NCI-H2081 treated with DMSO at 0.1 percent for 48 hours (cell line): ENCODE results near the gene CHST14.

Source experiments
- DNase-seq: peaks from one replicate; lab custom pipeline; 2025; lab: John Stamatoyannopoulos, UW

The CHST14 gene

GRCh38 chr15:40463279-40463678 lies 7.5 kb upstream of the CHST14 start:
- no peak for DNase-seq

- DNase-seq, result no peak
Observed at GRCh38 chr15:40463886-40464545, 6.8 kb upstream of the CHST14 start.

- DNase-seq, result no peak
Observed at GRCh38 chr15:40464595-40465185, 6.1 kb upstream of the CHST14 start.

GRCh38 chr15:40465939-40466338 lies 4.8 kb upstream of the CHST14 start:
- DNase-seq, result no peak

DNA sequence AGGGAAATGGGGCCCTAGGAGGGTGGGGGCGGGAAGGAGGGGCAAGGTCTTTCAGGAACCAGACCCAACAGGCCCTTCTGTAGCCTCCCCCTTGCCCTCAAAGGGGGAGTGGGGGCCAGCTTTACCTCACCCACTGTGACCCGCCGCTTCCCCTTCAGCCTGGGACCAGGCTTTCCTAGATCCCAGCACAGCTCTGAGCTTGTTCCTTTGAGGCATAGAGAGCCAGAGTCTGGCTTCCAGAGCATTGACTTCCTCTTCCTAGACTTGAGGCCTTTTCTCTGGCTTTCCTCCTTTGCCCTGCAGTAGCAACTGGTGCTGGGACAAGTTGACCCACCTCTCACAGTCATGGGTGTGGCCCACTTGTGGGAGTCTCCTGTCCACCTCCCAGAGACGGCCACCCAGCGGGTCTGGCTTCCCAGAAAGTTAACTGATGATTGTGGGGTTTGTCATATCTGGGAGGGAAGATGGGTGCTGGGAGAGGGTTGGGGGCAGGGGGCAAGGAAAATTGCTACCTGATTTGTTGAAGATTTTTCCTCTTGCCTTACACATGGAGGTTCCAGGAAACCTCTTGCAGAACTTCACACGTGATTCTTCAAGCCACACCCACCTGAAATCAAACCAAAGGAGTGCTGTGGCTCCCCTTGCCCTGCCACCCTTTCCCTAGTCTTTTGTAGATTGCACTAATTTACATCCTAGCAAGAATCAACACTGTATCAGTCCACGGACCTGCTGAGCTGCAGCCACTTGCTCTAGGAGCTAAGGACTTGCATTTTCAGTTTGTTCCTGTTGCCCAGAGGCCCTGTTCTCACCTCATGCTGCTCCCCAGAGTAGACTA lies 4.1 kb upstream of the CHST14 start:
- no peak for DNase-seq

DNA sequence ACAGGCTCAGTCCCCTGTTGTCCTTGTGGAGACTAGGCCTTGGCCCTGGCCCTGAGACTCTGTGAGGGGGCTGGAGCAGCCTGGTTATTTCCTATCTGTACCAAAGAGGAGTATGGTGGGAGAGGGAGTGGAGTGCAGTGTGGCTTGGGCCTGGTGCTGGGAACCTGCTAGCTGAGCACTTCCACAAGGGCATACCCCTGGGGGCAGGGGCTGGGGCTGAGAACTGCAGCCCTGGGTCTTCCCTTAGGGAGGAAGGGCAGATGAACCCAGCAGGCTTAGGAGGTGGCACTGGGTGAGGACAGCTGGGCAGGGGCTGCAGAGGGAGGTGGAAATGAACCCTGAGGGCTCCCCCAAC lies 3.5 kb upstream of the CHST14 start:
- no peak for DNase-seq

GRCh38 chr15:40468898-40469331 lies 1.9 kb upstream of the CHST14 start:
- no peak for DNase-seq

DNA sequence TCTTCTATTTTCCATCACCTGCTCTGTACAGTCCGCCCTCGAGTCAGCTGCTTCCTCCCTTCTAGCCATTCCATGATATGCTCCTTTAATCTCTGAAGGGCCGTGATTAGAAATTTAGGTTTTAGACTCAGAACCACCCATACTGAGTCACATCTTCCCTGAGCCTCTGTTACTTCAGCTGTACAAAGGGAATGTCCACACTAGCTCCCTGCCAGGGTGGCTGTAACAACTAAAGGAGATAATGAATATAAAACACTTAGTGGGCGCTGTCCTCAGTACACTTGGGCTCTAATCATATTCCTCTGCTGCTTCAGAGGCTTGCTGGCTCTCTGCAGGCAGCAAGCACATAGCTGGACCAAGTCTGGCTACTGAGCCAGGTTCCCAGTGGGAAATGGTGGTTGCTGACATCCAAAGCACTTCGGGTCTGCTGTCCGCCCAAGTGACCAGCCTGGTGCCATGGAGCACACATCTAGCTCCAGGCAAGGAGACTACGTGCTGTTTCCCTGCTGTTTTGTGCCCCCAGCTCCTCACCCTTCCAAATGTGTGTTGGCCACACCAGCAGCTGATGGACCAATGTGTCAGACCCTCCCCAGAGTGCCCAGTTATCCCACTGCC lies 901 bp upstream of the CHST14 start:
- DNase-seq, result no peak

DNA sequence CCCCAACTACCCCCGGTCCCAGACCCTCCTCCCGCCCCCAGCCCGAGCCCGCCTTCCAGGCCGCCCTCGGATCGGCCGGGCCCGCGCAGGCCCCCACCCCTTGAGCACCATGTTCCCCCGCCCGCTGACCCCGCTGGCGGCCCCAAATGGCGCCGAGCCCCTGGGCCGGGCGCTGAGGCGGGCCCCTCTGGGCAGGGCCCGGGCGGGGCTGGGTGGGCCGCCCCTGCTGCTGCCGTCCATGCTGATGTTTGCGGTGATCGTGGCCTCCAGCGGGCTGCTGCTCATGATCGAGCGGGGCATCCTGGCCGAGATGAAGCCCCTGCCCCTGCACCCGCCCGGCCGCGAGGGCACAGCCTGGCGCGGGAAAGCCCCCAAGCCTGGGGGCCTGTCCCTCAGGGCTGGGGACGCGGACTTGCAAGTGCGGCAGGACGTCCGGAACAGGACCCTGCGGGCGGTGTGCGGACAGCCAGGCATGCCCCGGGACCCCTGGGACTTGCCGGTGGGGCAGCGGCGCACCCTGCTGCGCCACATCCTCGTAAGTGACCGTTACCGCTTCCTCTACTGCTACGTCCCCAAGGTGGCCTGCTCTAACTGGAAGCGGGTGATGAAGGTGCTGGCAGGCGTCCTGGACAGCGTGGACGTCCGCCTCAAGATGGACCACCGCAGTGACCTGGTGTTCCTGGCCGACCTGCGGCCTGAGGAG lies 472 bp downstream of the CHST14 start:
- no peak for DNase-seq

DNA sequence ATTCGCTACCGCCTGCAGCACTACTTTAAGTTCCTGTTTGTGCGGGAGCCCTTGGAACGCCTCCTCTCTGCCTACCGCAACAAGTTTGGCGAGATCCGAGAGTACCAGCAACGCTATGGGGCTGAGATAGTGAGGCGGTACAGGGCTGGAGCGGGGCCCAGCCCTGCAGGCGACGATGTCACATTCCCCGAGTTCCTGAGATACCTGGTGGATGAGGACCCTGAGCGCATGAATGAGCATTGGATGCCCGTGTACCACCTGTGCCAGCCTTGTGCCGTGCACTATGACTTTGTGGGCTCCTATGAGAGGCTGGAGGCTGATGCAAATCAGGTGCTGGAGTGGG lies 995 bp downstream of the CHST14 start:
- no peak for DNase-seq

DNA sequence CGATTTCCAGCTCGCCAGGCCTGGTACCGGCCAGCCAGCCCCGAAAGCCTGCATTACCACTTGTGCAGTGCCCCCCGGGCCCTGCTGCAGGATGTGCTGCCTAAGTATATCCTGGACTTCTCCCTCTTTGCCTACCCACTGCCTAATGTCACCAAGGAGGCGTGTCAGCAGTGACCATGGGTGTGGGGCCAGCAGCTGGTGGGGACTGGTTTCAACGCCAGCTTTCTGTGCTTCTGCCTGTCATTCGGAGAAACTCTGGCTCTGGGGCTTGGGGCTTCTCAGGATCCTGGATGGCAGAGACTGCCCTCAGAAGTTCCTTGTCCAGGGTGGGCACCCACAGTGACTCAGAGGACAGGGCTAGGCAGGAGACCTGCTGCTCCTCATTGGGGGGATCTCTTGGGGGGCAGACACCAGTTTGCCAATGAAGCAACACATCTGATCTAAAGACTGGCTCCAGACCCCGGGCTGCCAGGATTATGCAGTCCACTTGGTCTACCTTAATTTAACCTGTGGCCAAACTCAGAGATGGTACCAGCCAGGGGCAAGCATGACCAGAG lies 1.5 kb downstream of the CHST14 start:
- no peak for DNase-seq

DNA sequence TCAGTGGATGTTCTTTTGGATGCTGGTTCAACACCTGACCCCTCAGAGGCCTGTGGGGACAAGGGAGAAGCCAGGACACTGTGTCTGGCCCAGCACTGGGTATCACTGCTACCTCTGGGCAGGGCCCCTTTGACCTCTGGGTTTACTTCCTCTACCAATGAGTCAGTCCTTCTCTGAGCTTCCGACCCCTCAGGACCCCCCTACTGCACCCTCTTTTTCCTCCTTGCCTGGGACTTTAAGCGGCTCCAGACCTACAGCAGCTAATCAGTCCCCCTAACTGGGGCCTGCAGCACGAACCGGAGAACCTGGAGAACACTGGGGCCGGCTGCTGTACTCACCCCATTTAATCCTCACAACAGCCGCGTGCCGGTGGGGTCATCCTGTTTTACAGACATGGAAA lies 3.8 kb downstream of the CHST14 start:
- no peak for DNase-seq

DNA sequence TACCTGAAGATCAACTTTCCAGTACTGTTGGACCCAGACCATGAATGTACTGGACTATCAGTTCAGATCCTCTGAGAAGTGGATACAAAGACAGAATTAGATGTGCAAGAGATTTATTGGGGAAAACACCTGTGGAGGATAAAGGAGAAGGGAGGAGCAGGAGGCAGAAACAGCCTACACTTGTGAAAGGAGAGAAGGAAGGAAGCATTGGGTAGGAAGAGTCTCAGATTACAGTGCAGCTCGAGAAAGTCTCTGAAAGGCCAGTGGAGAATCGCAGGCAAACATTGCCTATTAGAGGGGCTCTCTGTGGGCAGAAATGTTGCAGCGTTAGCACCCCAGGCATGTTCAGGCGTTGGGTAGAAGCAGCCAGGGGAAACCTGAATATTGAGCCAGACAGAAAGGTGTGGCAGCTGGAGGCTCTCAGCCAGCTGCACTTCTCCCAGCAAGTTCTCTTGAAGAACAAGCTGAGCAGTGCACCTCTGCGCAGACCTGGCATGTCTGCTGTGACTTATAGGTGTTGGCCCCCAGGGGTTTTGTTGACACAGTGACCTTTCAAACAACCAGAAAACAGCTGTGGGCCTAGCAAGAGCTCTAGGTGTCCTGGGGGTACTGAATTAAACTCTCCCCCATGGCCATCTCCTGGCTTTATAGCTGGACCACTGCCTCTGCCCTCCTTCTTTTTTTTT lies 7.0 kb downstream of the CHST14 start:
- DNase-seq, result no peak

DNA sequence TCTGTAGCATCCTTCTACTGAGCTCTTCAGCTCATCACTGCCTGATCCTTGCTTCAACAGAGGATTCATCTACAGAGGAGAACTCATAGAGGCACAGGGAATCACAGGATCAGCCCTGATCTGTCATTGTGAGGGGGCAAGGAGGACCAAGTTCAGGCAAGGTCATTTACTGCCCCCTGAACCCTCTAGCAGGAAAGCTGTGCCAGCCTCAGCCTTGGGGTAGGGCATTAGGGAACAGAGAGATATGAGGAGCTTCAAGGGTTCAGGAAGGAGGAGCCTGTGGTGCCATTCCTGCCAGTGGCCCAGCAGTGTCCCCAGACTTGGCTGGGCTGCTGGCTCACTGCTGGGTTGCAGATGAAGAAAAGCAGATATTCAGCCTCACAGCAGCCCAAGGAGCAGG lies 8.2 kb downstream of the CHST14 start:
- DNase-seq, result no peak

- DNase-seq, result no peak
Observed at GRCh38 chr15:40481341-40482074, 10.7 kb downstream of the CHST14 start.

DNA sequence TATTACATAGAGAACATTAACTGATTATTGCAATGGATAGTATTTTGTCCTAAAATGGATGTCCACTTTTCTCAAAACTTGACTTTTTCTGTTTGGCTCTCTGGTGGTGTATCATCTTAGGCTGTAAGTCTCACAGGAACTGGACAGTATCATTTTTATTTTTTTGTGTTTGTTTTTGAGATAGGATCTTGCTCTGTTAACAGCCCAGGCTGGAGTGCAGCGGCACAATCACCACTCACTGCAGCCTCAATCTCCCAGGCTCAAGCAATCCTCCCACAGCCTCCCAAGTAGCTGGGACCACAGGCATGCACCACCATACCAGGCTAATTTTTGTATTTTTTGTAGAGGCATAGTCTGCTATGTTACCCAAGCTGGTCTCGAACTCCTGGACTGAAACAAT lies 13.1 kb downstream of the CHST14 start:
- DNase-seq, result no peak

- DNase-seq, result no peak
Observed at GRCh38 chr15:40486066-40486770, 15.4 kb downstream of the CHST14 start.

DNA sequence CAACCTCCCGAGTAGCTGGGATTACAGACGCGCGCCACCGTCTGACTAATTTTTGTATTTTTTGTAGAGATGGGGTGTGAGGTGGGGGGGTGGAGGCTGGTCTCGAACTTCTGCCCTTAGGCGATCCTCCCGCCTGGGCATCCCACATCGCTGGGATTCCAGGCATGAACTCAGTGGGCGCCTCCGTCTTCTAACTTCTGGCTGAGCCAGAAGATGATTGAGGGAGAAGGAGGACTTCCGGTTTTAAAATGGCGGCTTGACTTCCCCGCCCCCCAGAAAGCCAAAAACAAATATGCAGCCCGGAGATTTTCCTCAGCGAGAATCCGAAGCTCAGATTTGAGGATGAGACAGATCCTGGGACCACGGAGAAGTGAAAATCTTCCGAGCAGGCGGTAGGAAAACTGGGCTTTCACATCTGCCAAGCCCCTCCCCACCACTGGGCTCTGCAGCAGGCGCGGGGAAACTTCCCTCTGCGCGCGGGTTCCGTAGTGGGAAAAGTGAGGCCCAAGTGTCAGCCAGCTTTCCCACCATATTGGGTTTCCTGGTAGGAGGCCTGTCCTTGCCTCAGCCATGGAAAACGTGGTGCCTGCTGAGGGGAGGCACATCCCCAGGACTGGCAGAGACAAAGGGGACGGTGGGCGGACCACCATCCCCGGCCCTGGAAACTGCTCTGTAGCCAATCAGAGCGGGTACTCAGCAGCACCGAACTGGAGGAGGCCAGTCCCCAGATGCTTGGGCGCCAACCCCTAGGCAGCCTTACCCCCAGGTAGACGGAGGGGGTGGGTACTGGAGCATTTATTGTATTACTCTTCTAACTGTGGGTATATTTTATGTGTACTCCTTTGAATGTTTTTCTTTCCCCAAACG lies 17.3 kb downstream of the CHST14 start:
- no peak for DNase-seq
